GM21526 (cell line): ENCODE data around the gene LMNB1.
"Not testable (repeated sequence)": the region's sequence is repeated elsewhere in the genome, so short reads cannot be mapped to it uniquely, and the experiment has no call there.

ENCODE experiments used
- ATAC-seq: cut with Tn5 transposase; IDR thresholded peaks from one replicate; pipeline ENCODE4 v1.9.1; 2021; ENCODE audit warnings: moderate library complexity; ENCODE audit not compliant: unreplicated experiment, low FRiP score

Gene LMNB1

DNA sequence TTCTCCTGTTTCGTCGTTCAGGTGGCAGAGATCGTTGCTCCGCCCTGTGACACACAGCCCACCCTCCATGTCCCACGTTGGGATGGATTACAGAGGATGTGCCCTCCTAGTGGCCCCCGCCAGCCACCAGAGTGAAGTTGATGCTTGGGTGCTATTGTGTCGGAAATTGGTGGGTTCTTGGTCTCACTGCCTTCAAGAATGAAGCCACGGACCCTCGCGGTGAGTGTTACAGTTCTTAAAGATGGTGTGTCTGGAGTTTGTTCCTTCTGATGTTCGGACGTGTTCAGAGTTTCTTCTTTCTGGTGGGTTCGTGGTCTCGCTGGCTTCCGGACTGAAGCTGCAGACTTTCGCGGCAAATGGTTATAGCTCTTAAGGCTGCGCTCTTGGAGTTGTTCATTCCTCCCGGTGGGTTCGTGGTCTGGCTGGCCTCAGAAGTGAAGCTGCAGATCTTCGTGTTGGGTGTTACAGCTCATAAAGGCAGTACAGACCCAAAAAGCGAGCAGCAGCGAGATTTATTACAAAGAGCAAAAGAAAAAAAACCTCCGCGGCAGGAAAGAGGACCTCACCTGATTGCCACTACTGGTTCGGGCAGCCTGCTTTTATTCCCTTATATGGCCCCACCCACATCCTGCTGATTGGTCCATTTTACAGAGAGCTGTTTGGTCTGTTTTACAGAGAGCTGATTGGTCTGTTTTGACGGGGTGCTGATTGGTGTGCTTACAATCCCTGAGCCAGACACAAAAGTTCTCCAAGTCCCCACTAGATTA is 76.8 kb downstream of the LMNB1 start:
- not testable (repeated sequence) for ATAC-seq

GRCh38 chr5:126854526-126855110 is 77.7 kb downstream of the LMNB1 start:
- no peak for ATAC-seq

DNA sequence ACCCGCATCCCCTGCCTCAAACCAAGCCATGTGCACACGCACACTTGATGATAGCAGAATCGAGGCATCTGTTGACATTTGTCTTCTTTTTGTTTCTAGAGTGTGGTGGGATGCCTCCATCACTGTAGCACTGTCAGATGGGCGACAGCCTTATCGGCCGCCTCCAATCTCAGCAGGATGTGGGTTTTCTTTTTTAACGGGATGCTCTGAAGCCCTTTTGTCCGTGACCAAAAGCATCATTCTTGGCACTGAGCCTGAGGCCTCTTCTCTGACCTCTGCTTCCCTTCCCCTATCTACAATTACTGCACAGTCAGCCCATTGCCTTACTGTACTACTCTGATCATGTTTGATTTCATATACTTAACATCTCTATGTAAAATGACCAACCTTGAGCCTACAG is 78.3 kb downstream of the LMNB1 start:
- no peak for ATAC-seq

- ATAC-seq = no peak
Measured at GRCh38 chr5:126857472-126858410, 80.8 kb downstream of the LMNB1 start.

DNA sequence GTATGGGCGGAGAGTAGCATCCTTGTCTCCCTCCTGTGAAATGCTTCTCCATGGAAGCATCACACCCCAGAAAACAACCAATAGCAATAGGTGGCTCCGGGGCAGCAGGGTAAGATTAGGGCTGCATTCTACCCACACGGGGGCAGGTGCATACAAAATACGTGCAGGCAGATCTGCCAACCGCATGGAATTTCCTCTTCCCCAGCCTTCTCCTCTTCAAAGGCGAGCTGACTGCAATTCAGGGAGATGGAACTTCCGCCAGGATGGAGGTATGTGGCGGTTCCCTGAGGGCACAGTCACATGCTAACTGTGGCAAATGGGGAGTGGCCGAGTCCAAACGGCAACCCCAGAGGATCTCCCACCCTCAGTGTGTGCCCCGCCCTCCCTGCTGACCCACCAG is 81.5 kb downstream of the LMNB1 start:
- no peak for ATAC-seq

DNA sequence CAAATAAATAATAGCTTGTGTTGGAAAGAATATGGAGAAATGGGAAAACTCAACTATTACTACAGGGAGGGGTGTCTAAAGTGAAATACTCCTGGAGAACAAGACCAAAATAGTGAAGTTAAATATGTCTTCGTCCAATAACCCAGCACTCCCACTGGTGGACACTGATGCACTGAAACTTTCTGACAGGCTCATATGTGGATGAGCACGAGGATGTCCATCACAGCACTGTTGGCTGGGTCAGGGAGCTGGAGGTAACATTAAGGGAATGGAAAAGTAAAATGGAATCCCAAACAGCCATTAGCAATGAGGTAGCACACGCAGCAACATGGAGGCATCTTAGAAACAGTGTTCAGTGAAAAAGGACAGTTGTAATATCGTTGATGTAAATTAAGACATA is 86.5 kb downstream of the LMNB1 start:
- ATAC-seq = no peak

- ATAC-seq = no peak
Measured at GRCh38 chr5:126864042-126864688, 87.2 kb downstream of the LMNB1 start.

DNA sequence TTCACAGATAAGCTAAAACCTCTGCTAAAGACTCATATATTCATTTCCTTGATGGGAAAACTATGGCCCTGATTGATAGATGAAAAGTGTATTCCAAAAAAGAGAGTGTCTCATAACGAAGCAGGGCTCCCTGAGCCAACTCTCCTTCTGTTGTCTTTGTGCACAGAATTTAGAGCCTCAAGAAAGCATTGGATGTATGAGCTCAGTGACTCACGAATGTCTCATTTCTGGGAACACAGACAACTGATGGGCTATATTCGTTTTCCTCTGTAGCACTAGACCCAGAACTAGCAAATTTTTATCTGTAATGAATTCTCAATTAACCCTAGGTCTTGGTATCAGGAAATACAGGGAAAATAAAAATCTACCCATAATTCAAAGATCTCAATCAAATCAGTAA is 88.4 kb downstream of the LMNB1 start:
- no peak for ATAC-seq

GRCh38 chr5:126866851-126867636 is 90.1 kb downstream of the LMNB1 start:
- no peak for ATAC-seq

- no peak for ATAC-seq
Measured at GRCh38 chr5:126868338-126869004, 91.5 kb downstream of the LMNB1 start.

- ATAC-seq = peak; percentile 63
Measured at GRCh38 chr5:126869005-126869451, 92.1 kb downstream of the LMNB1 start.

DNA sequence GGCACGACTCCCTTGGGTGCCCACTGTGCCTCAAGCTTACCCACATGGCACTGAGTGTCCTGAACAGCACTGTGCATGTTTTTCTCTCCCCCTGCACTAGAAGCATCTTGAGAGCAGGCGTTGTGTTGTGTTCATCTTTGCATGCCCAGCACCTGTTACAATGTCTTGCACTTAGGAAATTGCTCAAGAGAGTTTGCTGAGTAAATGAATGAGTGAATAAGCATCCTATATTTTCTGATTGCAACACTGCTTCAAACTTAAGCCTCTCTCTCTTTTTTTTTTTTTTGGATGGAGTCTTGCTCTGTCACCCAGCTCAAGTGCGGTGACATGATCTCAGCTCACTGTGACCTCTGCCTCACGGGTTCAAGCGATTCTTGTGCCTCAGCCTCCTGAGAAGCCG is 94.5 kb downstream of the LMNB1 start:
- no peak for ATAC-seq

DNA sequence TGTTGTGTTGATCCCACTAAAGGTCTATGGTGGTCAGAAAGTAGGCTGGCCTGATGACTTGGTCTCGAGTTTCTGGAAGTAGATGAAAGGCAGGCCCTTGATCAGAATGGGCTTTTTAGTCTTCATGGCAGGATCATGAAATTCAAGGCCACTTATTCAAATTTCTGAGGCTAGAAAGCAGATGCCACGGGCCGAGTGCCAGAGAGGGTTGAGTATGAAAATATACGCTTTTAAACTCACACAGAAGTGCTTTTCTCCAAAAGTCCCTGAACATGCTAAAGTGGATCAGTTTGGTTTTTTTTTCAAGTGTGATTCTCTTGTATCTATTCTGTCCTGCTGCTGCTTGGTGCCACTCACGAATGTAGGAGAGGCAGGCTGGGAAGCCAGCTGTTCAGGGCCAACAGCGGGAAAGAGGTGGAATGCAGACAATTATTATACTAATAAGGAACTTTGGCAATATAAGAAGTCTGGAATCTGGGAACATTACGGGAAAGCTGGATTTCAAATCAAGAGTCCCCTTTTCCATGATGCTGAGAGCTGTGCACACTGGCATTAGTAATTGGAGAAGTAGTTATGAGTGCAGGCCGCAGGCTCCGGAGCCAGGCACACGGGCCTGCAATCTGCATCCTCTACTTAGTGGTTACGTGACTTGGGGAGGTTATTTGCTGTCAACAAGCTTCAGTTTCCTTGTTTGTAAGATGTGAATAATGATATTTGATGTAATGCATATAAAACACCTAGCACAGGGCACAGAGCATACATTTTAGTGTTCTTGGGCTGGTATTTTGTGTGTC is 95.8 kb downstream of the LMNB1 start:
- no peak for ATAC-seq

DNA sequence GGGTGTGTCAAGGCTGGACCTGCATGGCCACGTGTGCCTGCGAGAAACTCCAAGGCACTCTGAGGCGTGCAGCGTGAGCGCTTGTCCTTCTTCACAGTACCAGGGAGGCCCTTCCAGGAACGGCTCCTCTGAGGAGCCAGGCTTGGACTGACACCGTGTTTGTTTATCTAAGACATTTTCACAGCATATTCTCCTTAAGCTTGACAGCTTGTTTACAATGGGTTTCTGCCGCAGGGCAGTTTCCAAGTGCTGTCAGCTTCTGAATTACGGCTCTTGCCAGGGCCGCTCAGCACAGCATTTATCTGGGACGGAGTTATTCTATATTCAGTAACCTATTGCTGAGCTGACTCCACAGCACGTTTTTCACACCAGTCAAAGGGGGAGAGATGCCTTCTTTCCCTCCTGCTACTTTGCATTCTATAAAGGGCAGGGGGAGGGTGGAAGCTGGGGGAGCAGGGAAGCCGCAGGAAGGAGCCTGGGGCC is 98.4 kb downstream of the LMNB1 start:
- no peak for ATAC-seq

- ATAC-seq = no peak
Measured at GRCh38 chr5:126877602-126878001, 100.7 kb downstream of the LMNB1 start.

DNA sequence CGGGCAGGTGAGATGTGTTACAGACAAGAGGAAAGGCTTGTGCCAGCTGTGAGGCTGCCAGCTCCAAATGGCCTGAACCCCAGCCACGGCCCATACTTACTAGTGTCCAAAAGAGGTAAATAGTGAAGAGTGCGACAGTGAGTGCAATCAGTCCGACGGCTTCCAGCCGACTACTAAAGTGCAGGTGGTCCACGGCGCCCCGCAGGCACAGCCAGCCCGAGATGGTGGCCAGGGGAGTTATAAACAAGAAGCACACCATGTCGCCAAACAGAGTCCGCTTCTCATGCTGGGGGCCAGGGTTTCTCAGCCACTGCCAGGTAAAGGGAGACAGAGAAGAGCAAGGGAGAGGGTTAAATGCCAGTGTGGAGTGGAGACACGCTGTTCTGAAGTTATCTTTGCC is 101.1 kb downstream of the LMNB1 start:
- ATAC-seq = no peak

DNA sequence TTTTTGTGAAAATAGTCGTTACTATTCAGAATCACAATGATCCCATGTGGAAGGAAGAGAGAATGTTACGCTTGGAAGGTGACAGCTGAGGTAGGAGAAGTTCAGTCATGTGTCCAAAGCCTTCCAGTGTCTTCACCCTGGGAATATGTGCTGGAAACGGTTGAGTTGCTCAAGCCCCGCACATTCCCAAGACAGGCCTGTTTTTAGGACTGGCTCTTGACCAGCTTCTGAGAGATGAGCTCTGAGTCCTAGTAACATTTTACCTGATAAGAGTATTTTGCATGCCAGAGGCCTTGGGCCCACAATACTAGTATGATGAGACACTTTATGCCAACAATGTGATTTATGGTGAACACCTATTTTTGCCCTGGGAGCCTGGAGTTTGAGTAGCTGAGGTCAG is 101.7 kb downstream of the LMNB1 start:
- ATAC-seq = no peak

DNA sequence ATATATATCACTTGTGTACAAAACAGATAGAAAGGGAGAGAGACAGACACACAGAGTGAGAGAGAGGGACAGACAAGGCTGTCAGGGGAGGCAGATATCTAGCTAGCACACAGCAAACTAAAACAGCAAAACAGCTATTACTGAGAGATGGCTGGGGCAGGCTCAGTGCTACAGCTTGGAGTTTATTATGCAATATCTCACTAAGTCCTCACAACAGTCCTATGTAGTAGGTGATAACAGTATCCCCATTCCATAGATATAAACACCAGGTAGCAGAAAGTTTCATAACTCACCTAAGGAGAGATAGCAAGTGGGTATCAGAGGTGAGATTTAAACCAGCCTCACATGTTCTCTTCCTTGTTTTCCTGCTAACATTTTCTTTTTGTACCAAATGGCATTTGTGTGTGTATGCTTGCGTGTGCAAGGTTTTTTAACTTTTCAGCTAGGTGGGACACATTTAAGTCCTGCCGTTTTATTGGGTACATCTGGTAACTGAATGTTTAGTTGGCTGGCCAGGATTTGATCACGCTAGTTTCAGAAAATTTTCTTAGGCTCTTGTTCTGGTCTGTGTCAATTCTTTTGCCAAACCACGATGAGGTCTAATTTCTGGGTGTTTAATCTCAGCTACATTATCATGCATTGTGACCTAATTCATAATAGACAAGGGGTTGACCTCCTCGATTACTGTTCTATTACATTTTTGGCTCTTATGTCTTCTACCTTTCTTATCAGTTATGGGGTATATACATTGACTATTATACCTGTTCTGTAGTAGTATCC is 105.1 kb downstream of the LMNB1 start:
- no peak for ATAC-seq
